Activated CD4-positive, alpha-beta memory T cell treated with anti-CD3 and anti-CD28 coated beads for 36 hours (primary cell): ENCODE results near the gene SENP1. TPM values are rescaled to one million over a fixed set of nuclear protein-coding genes. Genes with fewer than 3 reads are reported as not detected.

Source experiments
- CTCF ChIA-PET: fragments of 350-600 bp; sonication (Branson Sonifier 250); formaldehyde crosslinking; loops from one replicate; lab custom pipeline; 2021; ENCODE audit warnings: antibody characterized with exemption, inconsistent platforms; lab: Charles Lee
- POLR2A ChIA-PET: fragments of 350-600 bp; sonication (Branson Sonifier 250); formaldehyde crosslinking; loops from one replicate; lab custom pipeline; 2021; ENCODE audit warnings: antibody characterized with exemption; lab: Charles Lee
- DNase-seq: peaks from one replicate; pipeline ENCODE4 v3.0.0-alpha.2; 2020
- H3K27ac Mint-ChIP-seq: one replicate; pipeline ENCODE4 v1.8.0; 2021; ENCODE audit warnings: mixed read lengths
- H3K27me3 Mint-ChIP-seq: one replicate; pipeline ENCODE4 v1.8.0; 2021; ENCODE audit warnings: mixed read lengths
- H3K36me3 Mint-ChIP-seq: one replicate; pipeline ENCODE4 v1.8.0; 2021; ENCODE audit warnings: mixed read lengths
- H3K4me1 Mint-ChIP-seq: one replicate; pipeline ENCODE4 v1.8.0; 2021; ENCODE audit warnings: low read depth, mixed read lengths
- H3K4me3 Mint-ChIP-seq: one replicate; pipeline ENCODE4 v1.8.0; 2021; ENCODE audit warnings: mild to moderate bottlenecking, mixed read lengths
- H3K9me3 Mint-ChIP-seq: one replicate; pipeline ENCODE4 v1.8.0; 2021; ENCODE audit warnings: mixed read lengths
- intact Hi-C: fragments of 100-400 bp; cut with micrococcal nuclease; formaldehyde crosslinking; loops from one replicate; pipeline ENCODE4 v1.15.1; 2023
- total RNA-seq, 2 experiments: library from RNA; stranded (reverse); gene quantifications; one replicate each; pipeline ENCODE4 v1.2.3, GENCODE V29; 2021

The SENP1 gene
- total RNA-seq, 2 experiments from 2014 or later, result 37.7 to 41.6 TPM

- CTCF ChIA-PET, result interaction anchor here (1.5 kb wide), 1 partner anchor 141 kb away, joined by 4 read pairs; no protein-coding TSS in a partner anchor
- no peaks in the 10 kb centered on the region for H3K36me3 Mint-ChIP-seq
- no peak overlapping the region for H3K4me3 Mint-ChIP-seq
- no peaks in the 10 kb centered on the region for H3K9me3 Mint-ChIP-seq
- no peaks in the 10 kb centered on the region for H3K4me1 Mint-ChIP-seq
- DNase-seq, result no peak
- no peak overlapping the region for H3K27ac Mint-ChIP-seq
- intact Hi-C loops, result no loop called here
- POLR2A ChIA-PET, result no interaction called here
- H3K27me3 Mint-ChIP-seq, result no peaks in the 10 kb centered on the region
Observed at GRCh38 chr12:48030173-48030650, 75.7 kb downstream of the SENP1 start.

GRCh38 chr12:48029491-48030172 lies 76.2 kb downstream of the SENP1 start:
- Mint-ChIP-seq H3K4me1 (no peaks in the 10 kb centered on the region), H3K27ac (no peak overlapping the region), H3K9me3 (no peaks in the 10 kb centered on the region), H3K4me3 (no peak overlapping the region), H3K36me3 (no peaks in the 10 kb centered on the region), H3K27me3 (no peaks in the 10 kb centered on the region)
- ChIA-PET POLR2A (no interaction called here), CTCF (interaction anchor here (1.5 kb wide), 1 partner anchor 142 kb away, joined by 4 read pairs; no protein-coding TSS in a partner anchor)
- DNase-seq, result no peak
- intact Hi-C loops, result no loop called here

GRCh38 chr12:48028541-48029431 lies 77.1 kb downstream of the SENP1 start:
- intact Hi-C loops, result no loop called here
- DNase-seq, result no peak
- Mint-ChIP-seq H3K27ac (no peak overlapping the region), H3K27me3 (no peaks in the 10 kb centered on the region), H3K9me3 (no peaks in the 10 kb centered on the region), H3K4me1 (no peaks in the 10 kb centered on the region), H3K36me3 (no peaks in the 10 kb centered on the region), H3K4me3 (no peak overlapping the region)
- POLR2A ChIA-PET, result no interaction called here
- CTCF ChIA-PET, result no interaction called here

- no peak overlapping the region for H3K4me3 Mint-ChIP-seq
- CTCF ChIA-PET, result no interaction called here
- POLR2A ChIA-PET, result no interaction called here
Observed at GRCh38 chr12:48027183-48028002, 78.5 kb downstream of the SENP1 start.

GRCh38 chr12:48026060-48026827 lies 79.6 kb downstream of the SENP1 start:
- H3K4me1 Mint-ChIP-seq, result no peaks in the 10 kb centered on the region
- intact Hi-C loops, result no loop called here
- CTCF ChIA-PET, result no interaction called here

More at GRCh38 chr12:48027183-48028002, 78.5 kb downstream of the SENP1 start:
- intact Hi-C loops, result no loop called here
- Mint-ChIP-seq H3K9me3 (no peaks in the 10 kb centered on the region), H3K4me1 (no peaks in the 10 kb centered on the region), H3K27me3 (no peaks in the 10 kb centered on the region), H3K27ac (no peak overlapping the region), H3K36me3 (no peaks in the 10 kb centered on the region)
- DNase-seq, result no peak

GRCh38 chr12:48025281-48025680 lies 80.6 kb downstream of the SENP1 start:
- Mint-ChIP-seq H3K9me3 (no peaks in the 10 kb centered on the region), H3K27ac (no peak overlapping the region), H3K36me3 (no peaks in the 10 kb centered on the region), H3K27me3 (peaks cover 5% of the 10 kb centered on the region), H3K4me1 (no peaks in the 10 kb centered on the region), H3K4me3 (no peak overlapping the region)
- ChIA-PET POLR2A (no interaction called here), CTCF (no interaction called here)
- intact Hi-C loops, result no loop called here
- DNase-seq, result no peak

More at GRCh38 chr12:48026060-48026827, 79.6 kb downstream of the SENP1 start:
- Mint-ChIP-seq H3K4me3 (no peak overlapping the region), H3K9me3 (no peaks in the 10 kb centered on the region), H3K27me3 (peaks cover 5% of the 10 kb centered on the region), H3K36me3 (no peaks in the 10 kb centered on the region), H3K27ac (no peak overlapping the region)
- POLR2A ChIA-PET, result no interaction called here
- DNase-seq, result no peak

GRCh38 chr12:48024735-48025134 lies 81.1 kb downstream of the SENP1 start:
- POLR2A ChIA-PET, result no interaction called here
- Mint-ChIP-seq H3K27ac (no peak overlapping the region), H3K4me1 (no peaks in the 10 kb centered on the region), H3K4me3 (no peak overlapping the region), H3K9me3 (no peaks in the 10 kb centered on the region), H3K36me3 (no peaks in the 10 kb centered on the region), H3K27me3 (peaks cover 5% of the 10 kb centered on the region)
- DNase-seq, result no peak
- CTCF ChIA-PET, result no interaction called here
- intact Hi-C loops, result no loop called here

GRCh38 chr12:48023386-48023785 lies 82.5 kb downstream of the SENP1 start:
- peaks cover 7% of the 10 kb centered on the region for H3K27me3 Mint-ChIP-seq
- DNase-seq, result no peak
- H3K9me3 Mint-ChIP-seq, result no peaks in the 10 kb centered on the region
- CTCF ChIA-PET, result interaction anchor here (0.7 kb wide), 1 partner anchor 18 kb away, joined by 3 read pairs; no protein-coding TSS in a partner anchor
- H3K4me3 Mint-ChIP-seq, result no peak overlapping the region
- no peaks in the 10 kb centered on the region for H3K36me3 Mint-ChIP-seq
- H3K27ac Mint-ChIP-seq, result no peak overlapping the region
- H3K4me1 Mint-ChIP-seq, result no peaks in the 10 kb centered on the region
- intact Hi-C loops, result no loop called here
- POLR2A ChIA-PET, result no interaction called here

- no peak overlapping the region for H3K27ac Mint-ChIP-seq
- H3K4me1 Mint-ChIP-seq, result no peaks in the 10 kb centered on the region
- H3K36me3 Mint-ChIP-seq, result no peaks in the 10 kb centered on the region
- CTCF ChIA-PET, result no interaction called here
- intact Hi-C loops, result no loop called here
- POLR2A ChIA-PET, result no interaction called here
- no peak for DNase-seq
- no peak overlapping the region for H3K4me3 Mint-ChIP-seq
- no peaks in the 10 kb centered on the region for H3K9me3 Mint-ChIP-seq
- H3K27me3 Mint-ChIP-seq, result peaks cover 9% of the 10 kb centered on the region
Observed at GRCh38 chr12:48022676-48023385, 83.0 kb downstream of the SENP1 start.

GRCh38 chr12:48022180-48022521 lies 83.7 kb downstream of the SENP1 start:
- DNase-seq, result no peak
- intact Hi-C loops, result no loop called here

More at GRCh38 chr12:48022180-48022521, 83.7 kb downstream of the SENP1 start:
- ChIA-PET POLR2A (no interaction called here), CTCF (no interaction called here)
- H3K27me3 Mint-ChIP-seq, result peaks cover 9% of the 10 kb centered on the region
- no peak overlapping the region for H3K4me3 Mint-ChIP-seq
- H3K9me3 Mint-ChIP-seq, result no peaks in the 10 kb centered on the region
- no peak overlapping the region for H3K27ac Mint-ChIP-seq
- no peaks in the 10 kb centered on the region for H3K4me1 Mint-ChIP-seq
- no peaks in the 10 kb centered on the region for H3K36me3 Mint-ChIP-seq
